A549 (cell line): ENCODE results near the gene U2SURP. TPM values are rescaled to one million over a fixed set of nuclear protein-coding genes. Genes with fewer than 3 reads are reported as not detected.

Experiments
- ATAC-seq, 2 experiments: fragments of 200-7000 bp in 1 of 2; fragments of >200 bp in 1 of 2; cut with Nextera tagmentation in 1 of 2; cut with Tn5 transposase in 1 of 2; 3 replicates each; pipeline versions ENCODE4 v1.8.0 to v1.9.1; 2018 to 2020; ENCODE audit warnings: mild to moderate bottlenecking in 1 of 2, moderate library complexity in 1 of 2
- CTCF ChIA-PET: fragments of 300-600 bp; sonication (Branson Sonifier 250); formaldehyde crosslinking; extraction: SDS; loops from one replicate; lab custom pipeline; 2021; ENCODE audit warnings: antibody characterized with exemption, inconsistent platforms; lab: Yijun Ruan, JAX
- POLR2A ChIA-PET: fragments of 350-600 bp; formaldehyde crosslinking; extraction: SDS; loops from one replicate; lab custom pipeline; 2021; ENCODE audit warnings: antibody characterized with exemption, inconsistent platforms; lab: Yijun Ruan, JAX
- DNase-seq, 2 experiments: peaks; one replicate each; pipeline versions ENCODE4 v3.0.0 to v3.0.0-alpha.2; 2011 to 2016; ENCODE audit warnings: low read depth in 1 of 2, low spot score in 1 of 2
- FAIRE-seq: peaks from 2 replicates; lab custom pipeline; 2011; peaks lifted over from hg19 to GRCh38; lab: Jason Lieb, UNC
- H3K27ac ChIP-seq, 2 experiments: fragments of >200 bp; sonication (Bioruptor Twin); formaldehyde crosslinking; 3 replicates each; pipeline ENCODE4 v1.5.1; 2016 to 2017
- H3K4me1 ChIP-seq: fragments of >200 bp; sonication (Bioruptor Twin); formaldehyde crosslinking; 3 replicates; pipeline ENCODE4 v1.6.1; 2016
- H3K4me2 ChIP-seq: fragments of >200 bp; sonication (Bioruptor Twin); formaldehyde crosslinking; 3 replicates; pipeline ENCODE4 v1.6.1; 2016
- H3K4me3 ChIP-seq: fragments of >200 bp; sonication (Bioruptor Twin); formaldehyde crosslinking; 3 replicates; pipeline ENCODE4 v1.5.1; 2016
- H3K9me3 ChIP-seq: fragments of >200 bp; sonication (Bioruptor Twin); formaldehyde crosslinking; 3 replicates; pipeline ENCODE4 v1.6.1; 2016
- CBX2 ChIP-seq: fragments of 200-600 bp; sonication (generic); IDR thresholded peaks from 2 replicates; pipeline ENCODE4 v1.6.1; 2016; ENCODE audit warnings: low read depth, mild to moderate bottlenecking, borderline replicate concordance
- CEBPB ChIP-seq, 2 experiments: fragments of >200 bp in 1 of 2; sonication (Bioruptor Twin) in 1 of 2; formaldehyde crosslinking in 1 of 2; IDR thresholded peaks; 2 replicates each; pipeline ENCODE4 v1.6.1; 2012 to 2016
- CHD4 ChIP-seq: fragments of 200-600 bp; sonication (generic); IDR thresholded peaks from 2 replicates; pipeline ENCODE4 v1.6.1; 2016; ENCODE audit warnings: antibody characterized with exemption, mild to moderate bottlenecking, borderline replicate concordance
- EHF ChIP-seq: fragments of 250-450 bp; sonication (Bioruptor Pico); IDR thresholded peaks from 2 replicates; pipeline ENCODE4 v1.5.0; 2020; ENCODE audit warnings: mild to moderate bottlenecking
- ELK1 ChIP-seq: fragments of 150-350 bp; IDR thresholded peaks from 2 replicates; pipeline ENCODE4 v1.6.1; 2014; ENCODE audit warnings: low read depth, mild to moderate bottlenecking, low read length
- FOSB ChIP-seq: fragments of 250-450 bp; sonication (Bioruptor Pico); IDR thresholded peaks from 2 replicates; pipeline ENCODE4 v1.5.0; 2020; ENCODE audit warnings: mild to moderate bottlenecking, moderate library complexity
- HES2 ChIP-seq: fragments of >200 bp; sonication (Bioruptor Twin); formaldehyde crosslinking; IDR thresholded peaks from 2 replicates; pipeline ENCODE4 v1.6.1; 2016
- HMGXB4 ChIP-seq: fragments of 250-450 bp; sonication (Bioruptor Pico); IDR thresholded peaks from 2 replicates; pipeline ENCODE4 v1.5.0; 2021; ENCODE audit warnings: mild to moderate bottlenecking, moderate library complexity, borderline replicate concordance
- HOXA7 ChIP-seq: fragments of 250-450 bp; sonication (Bioruptor Pico); IDR thresholded peaks from 2 replicates; pipeline ENCODE4 v1.5.0; 2020; ENCODE audit warnings: mild to moderate bottlenecking, moderate library complexity
- HOXB13 ChIP-seq: fragments of 250-450 bp; sonication (Bioruptor Pico); IDR thresholded peaks from 2 replicates; pipeline ENCODE4 v1.5.0; 2020; ENCODE audit warnings: low read depth, mild to moderate bottlenecking, moderate library complexity
- KDM5A ChIP-seq: fragments of 200-600 bp; sonication (generic); IDR thresholded peaks from 2 replicates; pipeline ENCODE4 v1.6.1; 2016; ENCODE audit warnings: antibody characterized with exemption, mild to moderate bottlenecking
- MAFK ChIP-seq: fragments of 450-650 bp; IDR thresholded peaks from 2 replicates; pipeline ENCODE4 v1.6.1; 2014; ENCODE audit not compliant: partially characterized antibody
- NPAS2 ChIP-seq: fragments of 250-450 bp; sonication (Bioruptor Pico); IDR thresholded peaks from 2 replicates; pipeline ENCODE4 v1.8.0; 2022; ENCODE audit warnings: mild to moderate bottlenecking, moderate library complexity, borderline replicate concordance
- REST ChIP-seq: fragments of 200-600 bp; sonication (generic); IDR thresholded peaks from 2 replicates; pipeline ENCODE4 v1.6.1; 2016; ENCODE audit warnings: antibody characterized with exemption, mild to moderate bottlenecking, moderate library complexity
- RFX5 ChIP-seq: fragments of 450-650 bp; IDR thresholded peaks from 2 replicates; pipeline ENCODE4 v1.7.1; 2014; ENCODE audit warnings: antibody characterized with exemption, mild to moderate bottlenecking, moderate library complexity
- RNF2 ChIP-seq: fragments of 200-600 bp; sonication (generic); IDR thresholded peaks from 2 replicates; pipeline ENCODE4 v1.6.1; 2016; ENCODE audit warnings: low read depth, mild to moderate bottlenecking, antibody characterized with exemption, moderate library complexity, borderline replicate concordance
- ZC3H11A ChIP-seq: fragments of 450-650 bp; IDR thresholded peaks from 2 replicates; pipeline ENCODE4 v1.6.1; 2014; ENCODE audit warnings: antibody characterized with exemption, mild to moderate bottlenecking
- ZNF302 ChIP-seq: fragments of 250-450 bp; sonication (Bioruptor Pico); IDR thresholded peaks from 2 replicates; pipeline ENCODE4 v1.9.0; 2021; ENCODE audit warnings: inconsistent platforms, mild to moderate bottlenecking, moderate library complexity
- WGBS: methylation state at CpG from one replicate; pipeline ENCODE4 v1.1.6; 2017; ENCODE audit errors: missing lambda C conversion rate; 5-methylcytosine and 5-hydroxymethylcytosine counted together
- polyA plus RNA-seq, 4 experiments: library from polyadenylated mRNA; depleted of rRNA in 3 of 4; stranded (reverse); fragments of >200 nt; fragmentation: RNase III in 1 of 4; extraction: RNeasy Plus Mini Kit Qiagen cat#74134 plus additional on column Dnase treatment in 1 of 4; gene quantifications; 2 replicates in 3 of 4; 3 replicates in 1 of 4; pipeline ENCODE4 v1.2.3, GENCODE V29; 2011 to 2017

U2SURP gene
- polyA plus RNA-seq, 2 of the 4 experiments (the other 2 are of a cell fraction), result 90.1 to 166 TPM

- no peak for TF ChIP-seq REST
- TF ChIP-seq FOSB, result no peak
- no peak for TF ChIP-seq ELK1
- TF ChIP-seq HES2, result no peak
- no peak for TF ChIP-seq HOXA7 (CRISPR knock-in tag)
- no peak for TF ChIP-seq CHD4
- no peak for TF ChIP-seq KDM5A
- TF ChIP-seq HMGXB4 (CRISPR knock-in tag), result no peak
- TF ChIP-seq RFX5, result no peak
- no peak for TF ChIP-seq CEBPB (IDR thresholded peaks at IDR 0.05)
Measured at GRCh38 chr3:143090976-143091837, 89.8 kb downstream of the U2SURP start (continued).

- no peak for FAIRE-seq
Measured at GRCh38 chr3:143092191-143092590, 90.8 kb downstream of the U2SURP start.

More at GRCh38 chr3:143092191-143092590, 90.8 kb downstream of the U2SURP start:
- 6% methylated on average over 1 of the region's 1 CpG for WGBS
- no peak for TF ChIP-seq REST
- TF ChIP-seq ZNF302 (CRISPR knock-in tag), result no peak
- TF ChIP-seq CHD4, result no peak
- no peak for TF ChIP-seq HES2
- TF ChIP-seq ZC3H11A, result no peak
- TF ChIP-seq MAFK, result no peak
- no peak for TF ChIP-seq ELK1
- TF ChIP-seq NPAS2 (CRISPR knock-in tag), result no peak
- no peak for TF ChIP-seq RNF2
- TF ChIP-seq HOXB13 (CRISPR knock-in tag), result no peak
- no peak for TF ChIP-seq EHF
- no peak for TF ChIP-seq CBX2
- TF ChIP-seq, all 56 proteins: peak for 0
- H3K4me3 ChIP-seq, result no peak overlapping the region
- H3K4me1 ChIP-seq, result no peaks in the 10 kb centered on the region
- no peaks in the 10 kb centered on the region; the same call in 2 of the 3 replicates for H3K9me3 ChIP-seq
- DNase-seq (no peak), ATAC-seq (no peak)
- CTCF ChIA-PET, result no interaction called here
- H3K27ac ChIP-seq, result no peak overlapping the region
- H3K4me2 ChIP-seq, result no peak overlapping the region
- POLR2A ChIA-PET, result no interaction called here
